ENCODE data around the gene FAM170A.

Gene FAM170A, protein sequence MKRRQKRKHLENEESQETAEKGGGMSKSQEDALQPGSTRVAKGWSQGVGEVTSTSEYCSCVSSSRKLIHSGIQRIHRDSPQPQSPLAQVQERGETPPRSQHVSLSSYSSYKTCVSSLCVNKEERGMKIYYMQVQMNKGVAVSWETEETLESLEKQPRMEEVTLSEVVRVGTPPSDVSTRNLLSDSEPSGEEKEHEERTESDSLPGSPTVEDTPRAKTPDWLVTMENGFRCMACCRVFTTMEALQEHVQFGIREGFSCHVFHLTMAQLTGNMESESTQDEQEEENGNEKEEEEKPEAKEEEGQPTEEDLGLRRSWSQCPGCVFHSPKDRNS

GRCh38 chr5:119629339-119629738 is at the start of gene FAM170A:
Gene FAM170A, plus strand, starts transcription at chr5:119629558. Its CDS starts 211 bp downstream, at chr5:119629769.
- no peak for DNase-seq (ENCODE audit: low read depth in 3 of 3)

GRCh38 chr5:119582987-119583386 is 46.4 kb upstream of the FAM170A start:
- no peak for DNase-seq (ENCODE audit: low read depth in 3 of 3)

DNA sequence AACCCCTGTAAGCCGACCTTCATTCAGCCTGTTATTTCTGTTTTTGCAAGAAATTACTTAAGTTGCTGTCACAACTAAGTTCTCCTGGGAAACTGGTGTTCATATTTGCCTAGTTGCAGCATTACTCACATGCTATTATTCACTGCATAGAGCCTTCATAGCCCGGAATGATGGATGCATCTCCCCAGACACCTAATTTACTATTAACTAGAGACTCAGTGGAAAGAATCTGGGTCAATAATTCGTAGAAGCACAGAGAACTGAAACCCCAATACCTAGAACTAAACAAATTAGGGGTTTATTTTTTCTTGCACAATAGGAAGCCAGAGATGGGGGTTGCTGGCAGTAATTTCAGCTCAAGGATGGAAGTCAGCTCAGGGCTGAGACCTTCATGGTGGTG is 45.7 kb upstream of the FAM170A start:
- DNase-seq (ENCODE audit: low read depth in 3 of 3) = no peak

- no peak for DNase-seq (ENCODE audit: low read depth in 3 of 3)
Observed at GRCh38 chr5:119596046-119596445, 33.3 kb upstream of the FAM170A start.

DNA sequence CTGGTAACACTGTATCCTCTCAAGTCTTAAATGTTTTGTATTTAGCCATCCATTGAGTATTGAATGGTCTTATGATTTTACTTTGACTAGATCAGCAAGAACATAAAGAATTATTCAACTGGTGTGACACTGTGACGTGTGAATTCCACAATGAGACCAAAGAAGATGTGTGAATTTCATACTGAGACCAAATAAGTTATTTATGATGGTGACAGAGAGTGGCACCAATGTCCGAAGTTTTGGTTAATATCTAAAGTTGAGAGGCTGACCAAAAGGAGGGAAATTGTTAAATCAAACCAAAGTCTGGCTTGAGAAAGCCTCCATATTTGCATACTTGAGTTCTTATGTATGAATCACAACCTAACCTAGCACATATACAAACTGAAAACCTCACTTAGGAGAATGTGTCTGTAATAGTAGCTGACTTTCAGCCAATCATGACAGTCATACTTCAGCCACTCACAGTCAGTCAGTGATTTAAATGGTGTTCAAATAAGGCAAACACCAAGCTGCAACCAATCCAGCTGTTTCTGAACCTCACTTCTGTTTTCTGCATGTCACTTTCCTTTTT is 31.5 kb upstream of the FAM170A start:
- no peak for DNase-seq (ENCODE audit: low read depth in 3 of 3)

- DNase-seq (ENCODE audit: low read depth in 3 of 3) = no peak
Observed at GRCh38 chr5:119613937-119614336, 15.4 kb upstream of the FAM170A start.

DNA sequence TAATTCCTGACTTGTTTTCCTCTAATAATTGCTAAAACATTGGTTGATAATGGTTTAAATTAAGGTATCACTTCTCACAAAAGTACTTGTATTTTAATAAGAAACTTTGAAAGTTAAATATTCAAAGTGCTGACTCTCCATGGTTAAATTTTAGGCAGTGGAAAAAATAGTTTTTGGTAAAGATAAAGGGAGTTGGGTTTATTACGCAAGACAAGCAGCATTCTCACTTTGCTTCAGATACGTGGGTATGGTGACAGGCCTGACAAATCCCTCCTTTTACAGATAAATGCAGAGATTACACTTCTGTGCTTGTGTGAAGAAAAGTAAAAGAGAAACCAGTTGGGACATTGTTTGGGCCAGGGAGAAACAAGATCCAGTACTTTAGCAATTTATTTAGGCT is 14.5 kb upstream of the FAM170A start:
- DNase-seq (ENCODE audit: low read depth in 3 of 3) = no peak

- no peak for DNase-seq (ENCODE audit: low read depth in 3 of 3)
Observed at GRCh38 chr5:119626086-119626485, 3.3 kb upstream of the FAM170A start.

- no peak for DNase-seq (ENCODE audit: low read depth in 3 of 3)
Observed at GRCh38 chr5:119630752-119631440, 1.5 kb downstream of the FAM170A start.

- no peak for DNase-seq (ENCODE audit: low read depth in 3 of 3)
Observed at GRCh38 chr5:119631660-119632059, 2.3 kb downstream of the FAM170A start.

GRCh38 chr5:119651486-119651885 is 22.1 kb downstream of the FAM170A start:
- DNase-seq (ENCODE audit: low read depth in 3 of 3) = no peak

DNA sequence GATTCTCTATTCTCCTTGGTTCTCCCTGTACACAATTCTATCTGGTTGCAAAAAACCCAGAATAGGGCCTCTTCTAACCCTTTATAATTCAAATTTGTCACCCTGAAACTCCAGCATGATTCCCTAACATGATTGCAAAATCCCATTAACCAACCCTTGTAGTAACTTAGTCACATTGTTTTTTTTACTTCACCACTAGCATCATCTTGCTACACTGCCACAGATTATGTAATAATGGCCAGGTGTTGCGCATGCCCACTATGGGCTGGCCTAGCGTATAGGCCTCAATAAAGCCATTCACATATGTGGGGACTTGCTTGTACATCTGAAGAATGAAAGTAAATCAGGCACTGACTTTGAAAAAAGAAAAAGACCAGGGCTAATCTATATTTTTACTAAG is 25.7 kb downstream of the FAM170A start:
- no peak for DNase-seq (ENCODE audit: low read depth in 3 of 3)

DNA sequence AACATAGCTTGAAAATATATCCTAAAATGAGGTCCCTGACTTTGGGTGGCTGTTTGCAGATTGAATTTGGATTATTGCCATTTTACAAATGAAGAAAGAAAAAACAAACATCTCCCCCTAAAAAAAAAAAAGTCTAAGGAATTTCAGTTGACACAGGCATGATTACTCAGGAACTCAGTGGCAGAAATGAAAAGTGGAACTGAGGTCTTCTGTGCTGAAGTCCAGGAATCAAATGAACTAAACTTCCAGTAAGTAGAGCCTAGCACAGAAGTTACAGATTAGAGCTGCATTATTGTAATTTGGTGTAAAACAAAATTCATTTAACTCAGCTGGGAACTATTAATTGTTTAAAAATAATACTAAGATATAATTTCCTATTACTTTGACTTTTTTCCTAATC is 26.7 kb downstream of the FAM170A start:
- DNase-seq (ENCODE audit: low read depth in 3 of 3) = no peak

DNA sequence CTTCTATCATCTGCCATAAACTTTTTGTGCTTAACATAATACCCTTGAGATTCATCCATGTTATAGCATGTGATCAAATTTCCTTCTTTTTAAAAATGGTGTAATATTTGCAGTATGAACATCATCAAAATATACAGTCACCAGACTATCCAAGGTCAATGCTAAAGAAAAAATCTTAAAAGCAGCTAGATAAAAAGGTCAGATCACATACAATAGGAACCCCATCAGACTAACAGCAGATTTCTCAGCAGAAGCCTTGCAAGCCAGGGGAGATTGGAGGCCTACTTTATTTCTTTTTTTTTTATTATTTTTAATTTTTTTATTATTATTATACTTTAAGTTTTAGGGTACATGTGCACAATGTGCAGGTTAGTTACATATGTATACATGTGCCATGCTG is 37.2 kb downstream of the FAM170A start:
- DNase-seq (ENCODE audit: low read depth in 3 of 3) = no peak

GRCh38 chr5:119678351-119679028 is 49.1 kb downstream of the FAM170A start:
- DNase-seq (ENCODE audit: low read depth in 3 of 3) = no peak

GRCh38 chr5:119680080-119680479 is 50.7 kb downstream of the FAM170A start:
- no peak for DNase-seq (ENCODE audit: low read depth in 3 of 3)

DNA sequence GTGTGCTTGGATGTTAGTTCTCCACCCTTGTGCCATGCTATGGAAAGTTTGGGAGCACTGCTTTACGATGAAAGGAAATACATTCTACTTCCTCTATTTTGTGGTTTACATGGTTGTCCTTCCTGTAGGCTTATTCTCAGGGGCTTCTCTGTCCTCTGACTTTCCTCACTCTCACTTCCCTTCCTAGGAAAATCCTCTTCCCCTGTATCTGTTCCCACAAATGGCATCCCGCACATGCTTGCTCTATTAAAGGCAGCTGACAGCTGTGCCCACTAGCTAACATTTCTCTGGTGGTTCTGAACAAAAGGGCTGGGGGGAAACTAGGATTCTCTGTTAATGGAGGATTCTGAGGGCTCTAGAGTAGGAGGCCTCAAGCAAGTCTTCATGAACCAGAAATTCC is 52.4 kb downstream of the FAM170A start:
- no peak for DNase-seq (ENCODE audit: low read depth in 3 of 3)

- no peak for DNase-seq (ENCODE audit: low read depth in 3 of 3)
Observed at GRCh38 chr5:119682372-119682771, 53.0 kb downstream of the FAM170A start.
